Measurements from ENCODE around the gene SMG9.
A peak's percentile ranks its signal among the peaks of the same experiment; 100 is the strongest.

The SMG9 gene

GRCh38 chr19:43720936-43721335 lies 33.8 kb downstream of the SMG9 start:
- DNase-seq, result no peak

GRCh38 chr19:43719918-43720317 lies 34.8 kb downstream of the SMG9 start:
- no peak for DNase-seq

GRCh38 chr19:43719378-43719868 lies 35.3 kb downstream of the SMG9 start:
- DNase-seq, result no peak

GRCh38 chr19:43718627-43719377 lies 36.0 kb downstream of the SMG9 start:
- DNase-seq, result no peak

GRCh38 chr19:43715776-43716175 lies 39.0 kb downstream of the SMG9 start, which contains the start of gene IRGC:
IRGC (plus strand) TSS chr19:43716076; CDS start chr19:43718559, 2,483 bp downstream.
- DNase-seq, result no peak

- DNase-seq, result no peak
Measured at GRCh38 chr19:43713208-43713607, 41.6 kb downstream of the SMG9 start.

GRCh38 chr19:43711751-43712355 lies 42.9 kb downstream of the SMG9 start:
- no peak for DNase-seq

GRCh38 chr19:43708716-43709115 lies 46.0 kb downstream of the SMG9 start:
- no peak for DNase-seq

- no peak for DNase-seq
Measured at GRCh38 chr19:43707158-43707712, 47.5 kb downstream of the SMG9 start.

GRCh38 chr19:43705729-43706128 lies 49.0 kb downstream of the SMG9 start:
- no peak for DNase-seq

GRCh38 chr19:43704002-43704705 lies 50.6 kb downstream of the SMG9 start:
- DNase-seq, result no peak

GRCh38 chr19:43700395-43701000 lies 54.3 kb downstream of the SMG9 start:
- peak in 1 of 2 donors; percentile 6 for DNase-seq

- DNase-seq, result no peak
Measured at GRCh38 chr19:43699506-43700394, 55.0 kb downstream of the SMG9 start.

GRCh38 chr19:43697295-43697694 lies 57.5 kb downstream of the SMG9 start:
- DNase-seq, result no peak

- DNase-seq, result no peak
Measured at GRCh38 chr19:43695985-43696704, 58.6 kb downstream of the SMG9 start.

- no peak for DNase-seq
Measured at GRCh38 chr19:43694553-43694952, 60.2 kb downstream of the SMG9 start.

- no peak for DNase-seq
Measured at GRCh38 chr19:43692877-43693276, 61.9 kb downstream of the SMG9 start.

- DNase-seq, result no peak
Measured at GRCh38 chr19:43692385-43692784, 62.4 kb downstream of the SMG9 start.

- DNase-seq, result no peak
Measured at GRCh38 chr19:43691755-43692154, 63.0 kb downstream of the SMG9 start.

- no peak for DNase-seq
Measured at GRCh38 chr19:43690890-43691289, 63.9 kb downstream of the SMG9 start.

- DNase-seq, result no peak
Measured at GRCh38 chr19:43690444-43690843, 64.3 kb downstream of the SMG9 start.
